Transverse colon (tissue), 4 donors: ENCODE data around the gene CEP104.

Experiments used
- CTCF ChIP-seq, 5 experiments: fragments of 200-600 bp in 3 of 5; fragments of 450-650 bp in 2 of 5; sonication (generic) in 3 of 5; IDR thresholded peaks; 1 replicate in 2 of 5; 2 replicates in 3 of 5; pipeline ENCODE4 v1.5.1; 2016 to 2017; ENCODE audit warnings: antibody characterized with exemption in 5 of 5, inconsistent platforms in 3 of 5, mild to moderate bottlenecking in 2 of 5, moderate library complexity in 1 of 5
- POLR2A ChIP-seq: fragments of 450-650 bp; IDR thresholded peaks from one replicate; pipeline ENCODE4 v1.6.1; 2016; ENCODE audit warnings: antibody characterized with exemption, mild to moderate bottlenecking, moderate library complexity
- POLR2AphosphoS5 ChIP-seq, 3 donors: sonication (generic); formaldehyde crosslinking; IDR thresholded peaks; one replicate each; pipeline ENCODE4 v1.6.1; 2016; ENCODE audit warnings: antibody characterized with exemption in 3 of 3

- TF ChIP-seq POLR2A = no peak
- TF ChIP-seq CTCF (IDR thresholded peaks at IDR 0.05) = no peak
- TF ChIP-seq POLR2AphosphoS5 (IDR thresholded peaks at IDR 0.05) = no peak
Observed at GRCh38 chr1:3817821-3818597, 39.0 kb downstream of the CEP104 start.
